Esophagus muscularis mucosa (tissue), 3 donors: Measurements from ENCODE around the gene TMEM120A.

Experiments used
- POLR2A ChIP-seq: fragments of 450-650 bp; IDR thresholded peaks from one replicate; pipeline ENCODE4 v1.6.1; 2017; ENCODE audit warnings: antibody characterized with exemption, moderate library complexity, mild to moderate bottlenecking, low read depth
- TF ChIP-seq, protein P1 (sequence below), 3 experiments: fragments of 200-600 bp in 2 of 3; fragments of 450-650 bp in 1 of 3; sonication (generic) in 2 of 3; IDR thresholded peaks; one replicate each; pipeline ENCODE4 v1.5.1; 2017 to 2019; ENCODE audit warnings: antibody characterized with exemption in 3 of 3, mild to moderate bottlenecking in 2 of 3, moderate library complexity in 1 of 3

DNA sequence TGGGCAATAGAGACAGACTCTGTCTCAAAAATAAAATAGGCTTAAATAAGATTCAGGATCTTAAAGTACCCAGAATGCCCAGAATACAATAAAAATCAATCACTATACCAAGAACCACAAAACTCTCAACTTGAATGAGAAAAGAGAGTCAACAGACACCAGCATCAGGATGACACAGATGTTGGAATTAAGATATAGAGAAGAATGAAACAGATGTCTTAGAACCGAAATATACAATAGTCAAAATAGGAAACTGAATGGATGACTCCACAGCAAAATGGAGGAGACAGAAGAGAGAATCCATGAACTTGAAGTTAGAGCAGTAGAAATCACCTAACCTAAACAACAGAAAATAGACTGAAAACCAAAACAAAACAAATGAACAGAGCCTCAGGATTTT, 49.9 kb downstream of the TMEM120A start:
- TF ChIP-seq, protein P1, sequence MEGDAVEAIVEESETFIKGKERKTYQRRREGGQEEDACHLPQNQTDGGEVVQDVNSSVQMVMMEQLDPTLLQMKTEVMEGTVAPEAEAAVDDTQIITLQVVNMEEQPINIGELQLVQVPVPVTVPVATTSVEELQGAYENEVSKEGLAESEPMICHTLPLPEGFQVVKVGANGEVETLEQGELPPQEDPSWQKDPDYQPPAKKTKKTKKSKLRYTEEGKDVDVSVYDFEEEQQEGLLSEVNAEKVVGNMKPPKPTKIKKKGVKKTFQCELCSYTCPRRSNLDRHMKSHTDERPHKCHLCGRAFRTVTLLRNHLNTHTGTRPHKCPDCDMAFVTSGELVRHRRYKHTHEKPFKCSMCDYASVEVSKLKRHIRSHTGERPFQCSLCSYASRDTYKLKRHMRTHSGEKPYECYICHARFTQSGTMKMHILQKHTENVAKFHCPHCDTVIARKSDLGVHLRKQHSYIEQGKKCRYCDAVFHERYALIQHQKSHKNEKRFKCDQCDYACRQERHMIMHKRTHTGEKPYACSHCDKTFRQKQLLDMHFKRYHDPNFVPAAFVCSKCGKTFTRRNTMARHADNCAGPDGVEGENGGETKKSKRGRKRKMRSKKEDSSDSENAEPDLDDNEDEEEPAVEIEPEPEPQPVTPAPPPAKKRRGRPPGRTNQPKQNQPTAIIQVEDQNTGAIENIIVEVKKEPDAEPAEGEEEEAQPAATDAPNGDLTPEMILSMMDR (IDR thresholded peaks at IDR 0.05): no peak
- TF ChIP-seq POLR2A: no peak
